ENCODE results near the gene CD209. TPM values are rescaled to one million over a fixed set of nuclear protein-coding genes. Genes with fewer than 3 reads are reported as not detected.

Gene CD209
- total RNA-seq, 1 experiment from 2014 or later = not detected

DNA sequence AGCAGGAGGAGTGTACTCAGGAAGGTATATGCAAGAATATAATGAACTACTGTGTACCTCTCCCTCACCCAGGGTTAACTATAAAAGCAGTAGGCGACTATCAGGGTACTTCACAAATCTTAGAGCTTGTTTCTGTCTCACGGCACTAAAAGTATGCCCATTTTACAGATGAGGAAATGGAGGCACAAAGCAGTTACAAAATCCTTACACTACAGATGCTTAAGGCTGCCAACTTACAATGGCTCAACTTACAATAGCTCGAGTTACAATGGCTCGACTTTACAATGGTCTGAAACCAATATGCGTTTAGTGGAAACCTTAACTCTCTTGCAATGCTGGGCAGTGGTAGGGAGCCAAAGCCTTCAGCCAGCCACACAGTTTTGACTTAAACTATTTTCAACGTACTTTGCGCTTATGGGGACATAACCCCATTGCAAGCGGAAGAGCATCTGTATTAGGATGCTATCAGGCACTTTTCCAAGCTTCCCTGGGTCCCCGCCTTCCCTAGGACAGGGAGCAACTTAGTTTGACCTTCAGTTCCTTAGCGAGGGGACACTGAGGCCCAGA lies 49.5 kb downstream of the CD209 start:
- H3K4me2 ChIP-seq (ENCODE audit: low read depth, low read length, poor library complexity, severe bottlenecking) = no peak overlapping the region
- H3K4me1 ChIP-seq (ENCODE audit: low read length) = peaks cover 3% of the 10 kb centered on the region
- no peak overlapping the region for H2AFZ ChIP-seq (ENCODE audit: low read length)
- no peaks in the 10 kb centered on the region for H3K79me2 ChIP-seq (ENCODE audit: low read length)
- H4K20me1 ChIP-seq (ENCODE audit: insufficient read depth, low read depth, low read length) = no peaks in the 10 kb centered on the region
- H3K9me2 ChIP-seq (replicated peaks; ENCODE audit: insufficient read depth, low read length) = no peaks in the 10 kb centered on the region
- H3K27me3 ChIP-seq (ENCODE audit: low read length) = no peaks in the 10 kb centered on the region
- no peak overlapping the region for H3K27ac ChIP-seq (ENCODE audit: low read length)
- no peak overlapping the region for H3K9ac ChIP-seq (ENCODE audit: low read length)
- H3K9me3 ChIP-seq (ENCODE audit: low read length) = no peaks in the 10 kb centered on the region
- no peaks in the 10 kb centered on the region for H3K36me3 ChIP-seq (ENCODE audit: insufficient read depth, low read length)
- H3K4me3 ChIP-seq (ENCODE audit: low read length) = no peak overlapping the region
- no peak for DNase-seq

DNA sequence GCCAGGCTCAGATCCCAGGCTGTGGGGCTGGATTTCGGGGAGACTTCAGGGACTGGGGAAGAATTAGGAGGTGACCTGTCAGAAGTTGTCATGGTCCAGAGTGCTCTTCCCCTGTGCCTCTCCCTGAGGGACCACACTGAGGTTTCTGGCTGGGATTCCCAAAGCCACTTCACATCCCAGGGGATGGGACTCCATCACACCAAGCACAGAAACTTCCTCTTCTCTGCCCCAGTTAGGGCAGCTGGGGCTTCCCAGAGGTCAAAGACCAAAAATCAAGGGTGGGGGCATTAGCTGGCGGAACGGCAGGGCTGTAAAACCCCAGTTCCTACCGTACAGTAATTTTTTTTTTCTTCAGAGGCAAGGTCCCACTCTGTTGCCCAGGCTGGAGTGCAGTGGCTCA lies 52.8 kb downstream of the CD209 start:
- H3K4me2 ChIP-seq (ENCODE audit: low read depth, low read length, poor library complexity, severe bottlenecking) = no peak overlapping the region

DNA sequence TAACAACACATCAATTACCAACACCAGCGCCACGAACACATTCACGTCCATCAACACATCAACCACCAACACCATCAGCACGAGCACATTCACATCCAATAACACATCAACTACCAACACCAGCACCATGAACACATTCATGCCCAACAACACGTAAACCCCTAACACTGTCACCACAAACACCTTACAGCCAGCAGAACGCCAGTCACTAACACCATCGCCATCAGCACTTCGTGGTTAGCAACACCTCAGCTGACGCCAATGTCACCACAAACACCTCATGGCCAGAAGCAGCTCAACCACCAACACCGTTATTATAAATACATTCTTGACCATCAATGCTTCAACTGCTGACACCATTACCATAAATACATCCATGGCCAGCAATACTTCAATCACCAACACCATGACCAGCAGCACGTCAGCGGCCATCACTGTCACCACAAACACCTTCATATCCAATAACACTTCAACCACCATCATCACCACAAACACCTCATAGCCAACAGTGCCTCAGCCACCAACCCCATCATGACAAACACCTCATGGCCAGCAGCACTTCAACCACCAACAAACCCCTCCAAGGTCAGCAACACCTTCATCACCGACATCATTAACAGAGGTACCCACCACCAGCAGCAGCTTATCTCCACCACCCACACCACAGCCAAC lies 54.8 kb downstream of the CD209 start:
- Histone ChIP-seq H3K4me1 (ENCODE audit: low read length) (no peaks in the 10 kb centered on the region), H2AFZ (ENCODE audit: low read length) (no peak overlapping the region), H3K27me3 (ENCODE audit: low read length) (no peaks in the 10 kb centered on the region), H4K20me1 (ENCODE audit: insufficient read depth, low read depth, low read length) (no peaks in the 10 kb centered on the region), H3K9ac (ENCODE audit: low read length) (no peak overlapping the region), H3K27ac (ENCODE audit: low read length) (no peak overlapping the region), H3K9me3 (ENCODE audit: low read length) (no peaks in the 10 kb centered on the region), H3K79me2 (ENCODE audit: low read length) (no peaks in the 10 kb centered on the region), H3K9me2 (replicated peaks; ENCODE audit: insufficient read depth, low read length) (no peaks in the 10 kb centered on the region), H3K36me3 (ENCODE audit: insufficient read depth, low read length) (no peaks in the 10 kb centered on the region), H3K4me3 (ENCODE audit: low read length) (no peak overlapping the region), H3K4me2 (ENCODE audit: low read depth, low read length, poor library complexity, severe bottlenecking) (no peak overlapping the region)
- DNase-seq = no peak

More for the DNA sequence above, 52.8 kb downstream of the CD209 start:
- H3K9me3 ChIP-seq (ENCODE audit: low read length) = no peaks in the 10 kb centered on the region
- no peak overlapping the region for H2AFZ ChIP-seq (ENCODE audit: low read length)
- no peak overlapping the region for H3K9ac ChIP-seq (ENCODE audit: low read length)
- no peaks in the 10 kb centered on the region for H3K27me3 ChIP-seq (ENCODE audit: low read length)
- H3K27ac ChIP-seq (ENCODE audit: low read length) = no peak overlapping the region
- no peak for DNase-seq
- no peaks in the 10 kb centered on the region for H4K20me1 ChIP-seq (ENCODE audit: insufficient read depth, low read depth, low read length)
- no peaks in the 10 kb centered on the region for H3K79me2 ChIP-seq (ENCODE audit: low read length)
- H3K9me2 ChIP-seq (replicated peaks; ENCODE audit: insufficient read depth, low read length) = no peaks in the 10 kb centered on the region
- no peaks in the 10 kb centered on the region for H3K4me1 ChIP-seq (ENCODE audit: low read length)
- no peak overlapping the region for H3K4me3 ChIP-seq (ENCODE audit: low read length)
- H3K36me3 ChIP-seq (ENCODE audit: insufficient read depth, low read length) = no peaks in the 10 kb centered on the region

DNA sequence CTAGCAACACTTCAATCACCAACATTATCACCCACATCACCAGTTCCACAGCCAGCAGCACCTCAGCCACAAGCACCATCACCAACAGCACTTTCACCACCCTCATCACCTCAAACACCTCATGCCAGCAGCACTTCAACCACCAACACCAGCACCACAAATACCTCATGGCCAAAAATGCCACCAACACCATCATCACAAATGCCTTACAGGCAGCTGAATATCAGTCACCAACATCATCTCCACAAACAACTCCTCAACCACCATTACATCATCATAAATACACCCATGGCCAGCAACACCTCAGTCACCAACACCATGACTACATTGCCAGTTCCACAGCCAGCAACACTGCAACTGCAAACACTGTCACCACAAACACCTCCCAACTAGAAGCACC lies 55.8 kb downstream of the CD209 start:
- Histone ChIP-seq H3K27ac (ENCODE audit: low read length) (no peak overlapping the region), H3K4me2 (ENCODE audit: low read depth, low read length, poor library complexity, severe bottlenecking) (no peak overlapping the region), H3K9me3 (ENCODE audit: low read length) (no peaks in the 10 kb centered on the region), H2AFZ (ENCODE audit: low read length) (no peak overlapping the region), H3K9ac (ENCODE audit: low read length) (no peak overlapping the region), H3K79me2 (ENCODE audit: low read length) (no peaks in the 10 kb centered on the region), H3K9me2 (replicated peaks; ENCODE audit: insufficient read depth, low read length) (no peaks in the 10 kb centered on the region), H3K4me3 (ENCODE audit: low read length) (no peak overlapping the region), H4K20me1 (ENCODE audit: insufficient read depth, low read depth, low read length) (no peaks in the 10 kb centered on the region), H3K4me1 (ENCODE audit: low read length) (no peaks in the 10 kb centered on the region), H3K27me3 (ENCODE audit: low read length) (no peaks in the 10 kb centered on the region), H3K36me3 (ENCODE audit: insufficient read depth, low read length) (no peaks in the 10 kb centered on the region)
- DNase-seq = no peak

DNA sequence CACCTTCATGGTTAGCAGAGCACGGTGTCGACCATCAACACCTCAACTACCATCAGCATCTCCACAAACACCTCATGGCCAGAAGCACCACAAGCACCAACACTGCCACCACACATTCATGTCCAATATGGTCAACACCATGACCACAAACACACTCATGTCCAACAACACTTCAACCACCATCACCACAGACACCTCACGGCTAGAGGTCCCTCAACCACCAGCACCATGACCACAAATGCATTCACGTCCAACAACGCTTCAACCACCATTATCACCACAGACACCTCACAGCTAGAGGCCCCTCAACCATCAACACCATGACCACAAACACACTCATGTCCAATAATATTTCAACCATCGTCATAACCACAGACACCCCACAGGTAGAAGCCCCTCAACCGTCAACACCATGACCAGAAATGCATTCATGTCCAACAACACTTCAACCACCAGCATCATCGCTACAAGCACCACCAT lies 56.5 kb downstream of the CD209 start:
- Histone ChIP-seq H3K27ac (ENCODE audit: low read length) (no peak overlapping the region), H4K20me1 (ENCODE audit: insufficient read depth, low read depth, low read length) (no peaks in the 10 kb centered on the region; the same call in 1 of the 2 replicates), H2AFZ (ENCODE audit: low read length) (no peak overlapping the region), H3K27me3 (ENCODE audit: low read length) (no peaks in the 10 kb centered on the region), H3K79me2 (ENCODE audit: low read length) (no peaks in the 10 kb centered on the region), H3K9ac (ENCODE audit: low read length) (no peak overlapping the region), H3K9me2 (replicated peaks; ENCODE audit: insufficient read depth, low read length) (no peaks in the 10 kb centered on the region), H3K4me3 (ENCODE audit: low read length) (no peak overlapping the region), H3K4me1 (ENCODE audit: low read length) (no peaks in the 10 kb centered on the region), H3K4me2 (ENCODE audit: low read depth, low read length, poor library complexity, severe bottlenecking) (no peak overlapping the region), H3K36me3 (ENCODE audit: insufficient read depth, low read length) (no peaks in the 10 kb centered on the region), H3K9me3 (ENCODE audit: low read length) (no peaks in the 10 kb centered on the region)
- DNase-seq = no peak

Other genes starting within 250 kb of the CD209 start
- not detected in 2 replicates for gene ZNF358, start 231.4 kb downstream of the CD209 start, total RNA-seq (2014; rRNA removed; shearing (Covaris generic); ENCODE audit: low replicate concordance)
- gene MCOLN1, start 224.9 kb downstream of the CD209 start, total RNA-seq (2014; rRNA removed; shearing (Covaris generic); ENCODE audit: low replicate concordance) = 1.9 and 3.9 TPM in 2 replicates
- gene PNPLA6, start 211.8 kb downstream of the CD209 start, total RNA-seq (2014; rRNA removed; shearing (Covaris generic); ENCODE audit: low replicate concordance) = 65.8 and 121 TPM in 2 replicates
- 0.36 TPM in 1 of 2 replicates, not detected in the other for gene CAMSAP3, start 151.7 kb downstream of the CD209 start, total RNA-seq (2014; rRNA removed; shearing (Covaris generic); ENCODE audit: low replicate concordance)
- 20.2 and 36.2 TPM in 2 replicates for gene XAB2, start 118.0 kb downstream of the CD209 start, total RNA-seq (2014; rRNA removed; shearing (Covaris generic); ENCODE audit: low replicate concordance)
- gene PET100, start 117.7 kb downstream of the CD209 start, total RNA-seq (2014; rRNA removed; shearing (Covaris generic); ENCODE audit: low replicate concordance) = 15.5 and 51.5 TPM in 2 replicates
- 0.65 TPM in 1 of 2 replicates, not detected in the other for gene PCP2, start 113.8 kb downstream of the CD209 start, total RNA-seq (2014; rRNA removed; shearing (Covaris generic); ENCODE audit: low replicate concordance)
- gene STXBP2, start 110.4 kb downstream of the CD209 start, total RNA-seq (2014; rRNA removed; shearing (Covaris generic); ENCODE audit: low replicate concordance) = 36.5 and 61.3 TPM in 2 replicates
- not detected in 2 replicates for gene RETN, start 78.5 kb downstream of the CD209 start, total RNA-seq (2014; rRNA removed; shearing (Covaris generic); ENCODE audit: low replicate concordance)
- gene MCEMP1, start 70.4 kb downstream of the CD209 start, total RNA-seq (2014; rRNA removed; shearing (Covaris generic); ENCODE audit: low replicate concordance) = not detected in 2 replicates
- gene TRAPPC5, start 66.7 kb downstream of the CD209 start, total RNA-seq (2014; rRNA removed; shearing (Covaris generic); ENCODE audit: low replicate concordance) = 52.1 and 116 TPM in 2 replicates
- 0.14 TPM in 1 of 2 replicates, not detected in the other for gene FCER2, start 45.4 kb downstream of the CD209 start, total RNA-seq (2014; rRNA removed; shearing (Covaris generic); ENCODE audit: low replicate concordance)
- not detected in 2 replicates for gene CLEC4G, start 15.4 kb downstream of the CD209 start, total RNA-seq (2014; rRNA removed; shearing (Covaris generic); ENCODE audit: low replicate concordance)
- not detected in 2 replicates for gene CLEC4M, start 15.7 kb upstream of the CD209 start, total RNA-seq (2014; rRNA removed; shearing (Covaris generic); ENCODE audit: low replicate concordance)
- 6.0 and 8.9 TPM in 2 replicates for gene EVI5L, start 82.7 kb upstream of the CD209 start, total RNA-seq (2014; rRNA removed; shearing (Covaris generic); ENCODE audit: low replicate concordance)
- gene PRR36, start 126.9 kb upstream of the CD209 start, total RNA-seq (2014; rRNA removed; shearing (Covaris generic); ENCODE audit: low replicate concordance) = not detected in 2 replicates
- gene LRRC8E, start 141.0 kb upstream of the CD209 start, total RNA-seq (2014; rRNA removed; shearing (Covaris generic); ENCODE audit: low replicate concordance) = not detected in 2 replicates
- gene MAP2K7, start 156.3 kb upstream of the CD209 start, total RNA-seq (2014; rRNA removed; shearing (Covaris generic); ENCODE audit: low replicate concordance) = 10.4 and 14.4 TPM in 2 replicates
- not detected in 2 replicates for gene TGFBR3L, start 167.3 kb upstream of the CD209 start, total RNA-seq (2014; rRNA removed; shearing (Covaris generic); ENCODE audit: low replicate concordance)
- gene SNAPC2, start 172.8 kb upstream of the CD209 start, total RNA-seq (2014; rRNA removed; shearing (Covaris generic); ENCODE audit: low replicate concordance) = 9.8 and 22.0 TPM in 2 replicates
- 0.18 TPM in 1 of 2 replicates, not detected in the other for gene CTXN1, start 178.6 kb upstream of the CD209 start, total RNA-seq (2014; rRNA removed; shearing (Covaris generic); ENCODE audit: low replicate concordance)
- 43.7 and 53.1 TPM in 2 replicates for gene TIMM44, start 196.1 kb upstream of the CD209 start, total RNA-seq (2014; rRNA removed; shearing (Covaris generic); ENCODE audit: low replicate concordance)